GM18511 (cell line): ENCODE measurements around the gene REXO2.

ENCODE experiments used
- ATAC-seq: cut with Tn5 transposase; IDR thresholded peaks from one replicate; pipeline ENCODE4 v1.9.1; 2021; ENCODE audit warnings: mild to moderate bottlenecking, moderate library complexity; ENCODE audit not compliant: unreplicated experiment

The REXO2 gene

DNA sequence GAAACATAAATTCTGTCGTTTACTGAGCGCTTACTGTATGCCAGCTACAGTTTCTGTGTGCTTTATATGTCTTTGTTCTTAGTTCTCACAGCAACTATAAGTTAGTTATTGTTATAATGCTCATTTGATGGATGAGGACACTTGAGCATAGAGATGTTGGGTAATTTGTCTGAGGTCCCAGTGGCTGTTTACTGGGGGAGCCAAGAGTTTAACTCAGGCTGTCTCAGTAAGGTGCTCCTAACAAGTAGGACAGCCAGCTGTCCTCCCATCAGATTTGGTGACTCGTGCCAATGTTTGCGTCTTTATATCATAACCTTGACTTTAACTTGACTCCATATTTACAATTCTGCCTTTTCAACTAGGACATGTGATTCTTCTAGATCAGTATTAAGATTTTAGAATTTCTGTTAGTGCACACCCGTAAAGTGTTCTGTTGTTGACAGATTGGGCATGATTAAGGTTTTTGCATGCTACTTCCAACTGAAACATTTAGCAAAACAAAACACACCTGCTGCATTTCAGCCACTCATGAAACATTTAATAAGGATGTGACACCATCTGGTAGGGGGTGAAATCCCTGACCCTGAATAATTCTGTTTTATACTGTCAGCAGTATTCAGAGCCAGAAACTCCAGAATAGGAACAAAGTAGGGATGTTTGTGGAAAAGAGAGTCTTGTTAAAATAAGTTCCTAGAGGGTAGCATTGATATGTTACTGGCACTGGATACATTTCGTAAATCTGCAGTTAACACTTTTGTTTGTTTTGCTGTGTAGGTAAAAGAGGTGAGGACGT lies 1.9 kb downstream of the REXO2 start:
- ATAC-seq: no peak

DNA sequence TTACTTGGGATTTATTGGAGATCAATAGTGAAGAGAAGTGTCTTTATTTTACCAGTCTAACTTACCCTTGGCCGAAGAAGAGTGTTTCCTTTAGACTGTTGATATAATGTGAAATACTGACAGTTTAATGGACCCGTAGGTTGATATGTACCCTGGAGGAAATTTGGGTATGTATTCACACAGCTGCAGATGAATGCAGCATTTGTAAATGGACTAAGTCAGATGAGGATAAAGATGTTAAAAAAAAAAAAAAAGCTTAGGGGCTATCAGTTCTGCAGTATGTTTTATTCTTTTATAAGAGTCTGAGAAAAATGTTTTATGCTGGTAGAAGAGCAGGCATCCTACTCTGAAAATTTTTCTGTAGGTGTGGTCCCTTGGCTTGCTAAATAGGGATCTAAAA lies 2.7 kb downstream of the REXO2 start:
- no peak for ATAC-seq

DNA sequence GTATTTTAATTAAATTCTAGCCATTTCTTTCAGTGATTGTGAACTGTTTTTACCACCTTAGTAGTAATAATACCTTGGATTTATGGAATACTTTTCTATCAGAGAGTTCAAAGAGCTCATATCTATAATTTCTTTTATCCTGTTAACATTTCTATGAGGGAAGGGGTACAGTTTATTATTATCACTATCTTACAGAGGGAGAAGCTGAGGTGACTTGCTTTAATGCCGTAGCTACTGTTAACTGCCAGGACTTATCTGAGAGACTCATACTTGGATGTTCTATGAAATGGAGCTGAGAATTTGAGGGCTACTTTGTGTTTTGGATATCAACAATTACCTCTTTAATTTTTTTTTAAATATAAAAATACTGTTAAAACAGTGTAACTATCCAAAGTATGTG lies 3.3 kb downstream of the REXO2 start:
- no peak for ATAC-seq

DNA sequence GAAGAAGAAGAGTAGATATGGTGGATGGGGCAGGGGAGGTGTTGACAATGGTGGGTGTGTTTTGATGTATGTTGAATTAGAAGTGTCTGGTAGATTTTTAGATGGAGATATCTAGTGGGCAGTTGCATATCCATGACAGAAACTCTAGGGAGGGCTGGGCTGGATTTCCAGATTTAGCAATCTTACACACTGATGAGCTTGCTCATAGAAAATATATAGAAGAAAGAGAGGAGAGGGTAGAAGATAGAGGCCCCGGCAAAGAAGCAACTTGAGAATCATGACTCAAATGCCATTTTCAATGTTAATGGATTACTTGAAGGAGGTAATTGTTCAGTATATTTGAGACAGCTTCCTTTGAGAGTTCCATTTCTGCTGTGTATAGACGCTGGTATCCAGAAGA lies 8.2 kb downstream of the REXO2 start:
- no peak for ATAC-seq

DNA sequence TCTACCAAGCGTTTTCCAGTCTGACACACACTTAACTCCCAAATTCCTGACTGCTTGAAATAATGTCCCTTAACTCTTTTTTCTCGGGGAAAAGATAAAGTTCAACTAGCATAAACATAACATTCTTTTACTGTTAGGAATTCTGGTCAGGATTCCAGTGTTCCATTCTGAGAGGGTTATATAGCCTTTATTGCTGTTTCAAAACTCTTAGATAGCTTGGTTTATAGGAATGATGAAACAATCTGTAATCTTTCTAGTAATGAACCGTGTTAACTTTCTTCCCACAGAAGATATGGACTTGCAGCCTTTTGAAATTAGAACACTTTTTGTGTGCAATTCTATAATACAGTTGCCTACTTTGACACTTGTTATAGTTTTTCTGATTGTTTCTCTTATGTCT lies 8.6 kb downstream of the REXO2 start:
- ATAC-seq: no peak

DNA sequence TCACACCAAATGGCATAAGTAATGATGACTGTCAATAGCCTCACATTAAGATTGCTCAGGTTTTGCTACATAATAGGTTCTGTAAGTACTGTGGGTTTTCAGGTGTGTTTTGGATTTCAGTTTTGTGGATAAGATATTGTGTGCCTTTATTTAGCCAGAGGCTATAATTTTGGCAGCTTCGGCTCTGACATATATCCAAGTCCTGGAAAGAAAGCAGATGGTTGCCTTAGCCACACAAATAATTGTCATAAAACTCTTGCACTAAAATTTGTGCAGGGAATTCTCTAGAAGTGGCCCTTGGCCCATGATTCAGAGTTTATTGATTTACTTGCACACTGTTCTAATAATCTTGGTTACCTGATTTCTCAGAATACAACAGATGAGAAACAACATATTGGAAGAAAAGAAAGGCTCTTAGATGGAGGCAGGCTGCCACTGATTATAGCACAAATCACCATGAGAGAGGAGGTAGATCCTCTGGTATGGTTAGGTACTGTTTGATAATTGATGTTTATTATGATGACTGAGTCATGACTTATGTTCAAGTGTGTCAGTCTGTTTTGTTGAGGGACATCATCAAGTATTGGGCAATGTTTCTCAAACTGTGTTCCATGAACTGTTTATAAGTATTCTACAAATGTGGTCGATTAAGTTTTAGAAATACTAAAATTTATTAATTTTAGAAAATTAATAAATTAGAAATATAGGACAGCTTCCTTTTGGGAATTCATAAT lies 9.6 kb downstream of the REXO2 start:
- no peak for ATAC-seq

DNA sequence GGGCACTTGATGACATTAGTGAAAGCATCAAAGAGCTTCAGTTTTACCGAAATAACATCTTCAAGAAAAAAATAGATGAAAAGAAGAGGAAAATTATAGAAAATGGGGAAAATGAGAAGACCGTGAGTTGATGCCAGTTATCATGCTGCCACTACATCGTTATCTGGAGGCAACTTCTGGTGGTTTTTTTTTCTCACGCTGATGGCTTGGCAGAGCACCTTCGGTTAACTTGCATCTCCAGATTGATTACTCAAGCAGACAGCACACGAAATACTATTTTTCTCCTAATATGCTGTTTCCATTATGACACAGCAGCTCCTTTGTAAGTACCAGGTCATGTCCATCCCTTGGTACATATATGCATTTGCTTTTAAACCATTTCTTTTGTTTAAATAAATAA lies 10.6 kb downstream of the REXO2 start:
- ATAC-seq: no peak

DNA sequence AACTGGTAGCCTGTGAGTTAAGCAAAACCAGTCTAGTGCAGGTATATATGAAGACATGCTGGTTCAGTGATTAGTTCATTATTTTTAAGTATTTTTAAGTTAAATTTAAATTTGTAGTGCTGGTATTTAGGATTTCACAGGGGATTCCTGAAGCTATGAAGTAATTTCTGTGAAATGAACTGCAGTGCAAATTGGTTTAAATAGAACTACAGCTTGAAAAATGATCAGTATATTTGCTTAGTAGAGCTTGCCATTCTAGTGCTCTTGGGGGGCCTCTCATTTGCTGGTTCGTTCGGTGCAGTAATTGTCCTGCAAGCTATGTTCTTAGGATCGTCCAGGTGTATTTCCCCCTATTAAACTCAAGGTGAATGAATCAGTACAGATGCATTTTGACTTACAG lies 13.1 kb downstream of the REXO2 start:
- ATAC-seq: no peak

DNA sequence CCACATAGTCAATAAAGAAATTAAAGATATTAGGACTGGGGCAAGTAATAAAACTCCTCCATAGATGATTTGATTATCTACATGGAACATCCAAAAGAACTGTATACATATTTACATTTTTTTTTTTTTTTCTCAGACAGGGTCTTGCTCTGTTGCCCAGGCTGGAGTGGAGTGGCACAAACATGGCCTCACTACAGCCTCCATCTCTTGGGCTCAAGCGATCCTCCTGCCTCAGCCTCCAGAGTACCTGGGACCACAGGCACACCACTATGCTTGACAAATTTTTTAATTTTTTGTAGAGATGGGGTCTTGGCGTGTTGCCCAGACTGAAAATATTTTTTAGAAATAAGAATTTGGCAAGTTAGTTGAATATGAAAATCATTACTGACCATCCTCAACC lies 24.7 kb downstream of the REXO2 start:
- no peak for ATAC-seq

DNA sequence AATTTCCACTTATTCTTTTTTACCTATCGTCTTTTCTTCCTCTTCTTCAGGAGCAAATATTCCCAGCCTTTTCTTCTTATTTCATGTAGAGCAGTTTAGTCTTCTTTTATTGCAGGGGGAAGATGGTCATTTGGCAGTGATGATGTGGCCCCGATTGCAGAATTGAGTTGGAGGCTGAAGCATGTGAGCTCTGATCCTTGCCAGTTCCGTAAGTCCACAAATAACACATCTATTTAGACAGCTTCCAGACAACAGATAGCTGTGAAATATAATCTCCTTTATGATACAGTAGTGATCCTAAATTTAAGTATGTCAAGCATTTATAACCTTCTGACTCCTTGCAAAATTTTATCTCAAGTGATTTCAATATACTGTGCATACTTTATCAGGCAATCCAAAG lies 27.5 kb downstream of the REXO2 start:
- ATAC-seq: no peak

DNA sequence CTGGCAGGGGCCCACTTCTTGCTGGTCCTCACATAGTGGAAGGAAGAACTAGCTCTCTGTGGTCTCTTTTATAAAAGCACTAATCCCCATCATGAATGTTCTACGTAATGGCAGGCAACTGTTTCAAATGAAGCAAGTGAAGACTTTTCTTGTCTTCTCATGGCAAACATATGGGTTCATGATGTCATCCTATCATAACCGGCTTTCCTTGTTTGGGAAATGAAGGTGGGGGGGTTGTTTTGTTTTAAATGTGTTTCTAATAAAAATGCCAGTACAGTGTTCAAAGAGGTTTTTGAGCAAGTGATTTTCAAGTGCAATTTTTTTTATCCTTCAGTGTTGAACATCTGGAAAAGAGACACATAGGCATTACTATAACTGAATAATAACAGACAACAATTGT lies 33.4 kb downstream of the REXO2 start:
- no peak for ATAC-seq

DNA sequence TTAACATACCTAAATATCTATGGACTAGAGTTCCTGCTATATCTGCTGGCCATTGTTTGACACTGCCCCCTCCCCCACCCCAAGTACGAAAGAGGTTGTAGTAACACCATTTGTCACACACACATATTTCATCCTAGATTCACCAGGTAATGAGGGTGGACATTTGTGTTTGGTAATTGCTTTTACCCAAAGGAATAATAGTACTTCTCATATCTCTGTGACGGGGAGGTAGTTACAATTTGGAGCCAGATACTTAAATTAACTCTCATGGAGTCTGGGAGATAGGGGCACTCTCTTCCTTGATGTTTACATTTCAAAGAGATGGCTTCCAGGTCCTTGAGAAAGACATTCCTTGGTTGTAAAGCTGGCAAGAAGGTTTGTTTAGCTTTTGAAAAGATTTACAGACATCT lies 38.7 kb downstream of the REXO2 start:
- ATAC-seq: no peak

DNA sequence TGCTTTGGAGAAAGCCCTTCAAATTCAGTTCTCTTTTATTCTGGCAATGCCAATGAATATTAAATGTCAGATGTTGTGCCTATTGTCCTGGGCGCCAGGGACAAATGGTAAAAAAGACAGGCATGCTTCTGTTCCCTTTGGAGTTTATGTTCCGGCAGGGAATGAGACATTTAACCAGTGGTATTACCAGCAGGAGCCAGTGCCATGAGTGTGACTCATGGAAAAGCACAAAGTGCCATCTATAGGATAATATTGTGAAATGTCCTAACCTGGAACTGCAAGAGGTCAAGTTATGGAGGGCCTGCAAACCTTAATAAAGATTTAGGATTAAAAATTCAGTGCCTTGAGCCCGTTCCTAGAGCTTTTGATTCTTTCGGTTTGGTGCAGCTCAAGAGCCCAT lies 39.5 kb downstream of the REXO2 start:
- ATAC-seq: no peak

DNA sequence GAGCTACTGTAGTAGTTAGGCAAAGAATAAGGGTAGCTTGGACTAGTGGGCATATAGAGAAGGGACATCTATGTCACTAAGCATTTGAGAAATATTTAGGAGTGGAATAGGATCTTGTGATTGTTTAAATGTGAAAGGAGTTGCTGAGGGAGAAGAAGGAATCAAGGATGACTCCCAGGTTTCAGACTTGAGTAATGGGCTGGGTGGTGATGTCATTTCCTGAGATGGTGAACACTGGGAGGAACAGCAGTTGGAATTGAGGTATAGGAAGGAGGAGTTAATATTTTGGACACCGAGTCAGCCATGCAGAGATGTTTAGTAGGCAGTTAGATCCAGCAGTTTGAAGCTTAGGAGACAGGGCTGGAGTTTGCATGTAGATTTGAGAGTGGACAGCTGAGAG lies 40.1 kb downstream of the REXO2 start:
- no peak for ATAC-seq

DNA sequence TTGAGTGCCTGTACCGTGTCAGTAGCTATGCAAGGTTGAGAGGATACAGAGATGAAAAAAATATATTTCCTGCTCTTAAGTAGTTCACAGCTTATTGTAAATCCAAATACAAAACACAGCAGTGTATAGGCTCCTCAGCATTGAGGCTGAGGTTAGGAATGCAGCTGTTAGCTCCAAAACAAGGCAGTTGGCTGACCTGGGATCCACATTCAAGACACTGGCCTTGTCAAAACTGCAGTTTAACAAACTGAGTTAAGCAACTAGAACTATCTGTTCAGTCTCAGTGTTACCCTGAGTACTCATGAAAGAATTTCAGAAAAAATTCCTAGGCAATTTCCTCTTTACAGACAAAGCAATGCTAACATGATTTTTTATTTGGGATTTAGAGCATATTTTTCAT lies 42.8 kb downstream of the REXO2 start:
- ATAC-seq: no peak

DNA sequence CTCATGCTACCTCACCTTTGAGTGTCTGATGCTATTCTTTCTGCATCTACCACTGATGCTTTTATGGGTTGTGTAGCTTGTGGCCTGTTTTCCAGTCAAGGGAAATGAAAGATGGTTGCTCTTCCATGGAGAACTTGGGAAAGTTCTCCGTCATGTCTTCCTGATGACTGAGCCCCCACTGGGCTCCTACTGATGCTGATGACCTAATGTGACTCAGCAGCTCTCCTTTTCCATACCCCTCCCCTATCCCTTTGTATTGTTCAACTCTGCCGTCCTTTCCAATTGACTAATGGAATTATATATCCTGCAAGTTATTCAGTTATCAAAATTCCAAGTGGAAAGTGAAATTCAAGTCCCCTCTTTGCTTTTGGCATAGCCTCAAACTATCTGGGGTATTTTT lies 44.7 kb downstream of the REXO2 start:
- ATAC-seq: no peak

DNA sequence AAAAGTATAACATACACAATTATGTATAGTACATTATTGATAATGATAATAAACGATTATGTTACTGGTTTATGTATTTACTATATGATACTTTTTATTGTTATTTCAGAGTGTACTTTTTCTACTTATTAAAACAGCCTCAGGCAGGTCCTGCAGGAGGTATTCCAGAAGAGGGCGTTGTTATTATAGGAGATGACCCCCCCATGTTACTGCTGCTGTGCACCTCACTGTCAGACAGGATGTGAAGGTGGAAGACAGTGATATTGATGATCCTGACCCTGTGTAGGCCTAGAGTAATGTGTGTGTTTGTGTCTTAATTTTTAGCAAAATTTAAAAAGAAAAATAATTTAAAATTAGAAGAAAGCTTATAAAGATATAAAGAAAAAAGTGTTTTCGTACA lies 57.6 kb downstream of the REXO2 start:
- no peak for ATAC-seq

DNA sequence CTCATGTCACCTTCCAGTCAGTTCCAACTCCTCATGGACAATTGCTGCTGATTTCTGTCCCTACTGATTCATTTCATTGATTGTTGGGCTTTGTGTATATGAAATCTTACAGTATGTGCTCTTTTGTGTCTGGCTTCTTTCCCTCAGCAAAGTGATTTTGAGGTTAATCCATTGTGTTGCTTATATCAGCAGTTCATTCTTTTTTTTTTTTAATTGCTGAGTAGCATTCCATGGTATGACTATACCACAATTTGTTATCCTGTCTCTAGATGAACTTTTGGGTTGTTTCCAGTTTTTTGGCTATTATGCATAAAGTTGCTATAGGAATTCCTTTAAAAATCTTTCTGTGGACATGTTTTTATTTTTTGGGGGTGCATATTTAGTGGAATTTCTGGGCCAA lies 60.5 kb downstream of the REXO2 start:
- no peak for ATAC-seq
